Calu3 (cell line): Measurements from ENCODE around the gene GPR62. TPM values are rescaled to one million over a fixed set of nuclear protein-coding genes. Genes with fewer than 3 reads are reported as not detected.
A peak's percentile ranks its signal among the peaks of the same experiment; 100 is the strongest.

Experiments used
- BruUV-seq: library from RNA; stranded (reverse); fragments of 400-500 nt; replicated peaks from 2 replicates; lab custom pipeline; 2021; lab: Mats Ljungman, UMichigan
- CTCF ChIA-PET: fragments of 300-600 bp; sonication (Branson Sonifier 250); formaldehyde crosslinking; loops from one replicate; lab custom pipeline; 2022; ENCODE audit warnings: antibody characterized with exemption; lab: Charles Lee
- DNase-seq: peaks from one replicate; pipeline ENCODE4 v3.0.0; 2022
- H3K27ac Mint-ChIP-seq: one replicate; pipeline ENCODE4 v1.8.0; 2022; ENCODE audit warnings: mixed read lengths; ENCODE audit not compliant: unreplicated experiment
- H3K27me3 Mint-ChIP-seq: one replicate; pipeline ENCODE4 v1.8.0; 2022; ENCODE audit warnings: mixed read lengths; ENCODE audit not compliant: unreplicated experiment
- H3K36me3 Mint-ChIP-seq: one replicate; pipeline ENCODE4 v1.8.0; 2022; ENCODE audit warnings: mild to moderate bottlenecking, moderate library complexity, mixed read lengths; ENCODE audit not compliant: insufficient read depth, unreplicated experiment
- H3K4me1 Mint-ChIP-seq: one replicate; pipeline ENCODE4 v1.8.0; 2022; ENCODE audit warnings: mild to moderate bottlenecking, low read depth, mixed read lengths; ENCODE audit not compliant: unreplicated experiment
- H3K4me3 Mint-ChIP-seq: one replicate; pipeline ENCODE4 v1.8.0; 2022; ENCODE audit warnings: mild to moderate bottlenecking, low read depth, moderate library complexity, mixed read lengths; ENCODE audit not compliant: unreplicated experiment
- H3K9me3 Mint-ChIP-seq: one replicate; pipeline ENCODE4 v1.8.0; 2022; ENCODE audit warnings: low read depth, mixed read lengths; ENCODE audit not compliant: unreplicated experiment
- CTCF ChIP-seq: fragments of 200-600 bp; IDR thresholded peaks from one replicate; pipeline ENCODE4 v1.8.0; 2022; ENCODE audit warnings: antibody characterized with exemption; ENCODE audit not compliant: unreplicated experiment
- intact Hi-C: fragments of 100-400 bp; cut with micrococcal nuclease; formaldehyde crosslinking; loops from one replicate; pipeline ENCODE4 v1.10.0; 2022; ENCODE audit not compliant: unreplicated experiment
- total RNA-seq: library from RNA; stranded (reverse); gene quantifications from 2 replicates; pipeline ENCODE4 v1.2.3, GENCODE V29; 2022

Gene GPR62
- total RNA-seq, 1 experiment from 2014 or later: not detected

- Mint-ChIP-seq H3K4me1 (peaks cover 26% of the 10 kb centered on the region), H3K27me3 (peaks cover under 1% of the 10 kb centered on the region), H3K27ac (no peak overlapping the region), H3K4me3 (no peak overlapping the region), H3K36me3 (peaks cover 46% of the 10 kb centered on the region), H3K9me3 (no peaks in the 10 kb centered on the region)
- no peak for DNase-seq
- CTCF ChIA-PET: no interaction called here
- BruUV-seq: no TSS peak
- intact Hi-C loops: no loop called here
- TF ChIP-seq CTCF: no peak
These were observed 42.0 kb downstream of the GPR62 start for GRCh38 chr3:51997172-51997571.

- CTCF ChIA-PET: interaction anchor here (1.2 kb wide), 1 partner anchor 153 kb away, joined by 3 read pairs; no protein-coding TSS in a partner anchor
These were observed 42.9 kb downstream of the GPR62 start for GRCh38 chr3:51997935-51998596.

GRCh38 chr3:51998774-51999173, 43.6 kb downstream of the GPR62 start:
- TF ChIP-seq CTCF: no peak
- no peak overlapping the region for H3K27ac Mint-ChIP-seq
- H3K4me3 Mint-ChIP-seq: no peak overlapping the region
- peaks cover 26% of the 10 kb centered on the region for H3K4me1 Mint-ChIP-seq
- intact Hi-C loops: no loop called here
- H3K27me3 Mint-ChIP-seq: peaks cover 15% of the 10 kb centered on the region
- H3K36me3 Mint-ChIP-seq: peaks cover 31% of the 10 kb centered on the region
- BruUV-seq: no TSS peak
- no peak for DNase-seq
- CTCF ChIA-PET: interaction anchor here (1.2 kb wide), 1 partner anchor 152 kb away, joined by 3 read pairs; no protein-coding TSS in a partner anchor
- H3K9me3 Mint-ChIP-seq: no peaks in the 10 kb centered on the region

More at GRCh38 chr3:51997935-51998596, 42.9 kb downstream of the GPR62 start:
- H3K27ac Mint-ChIP-seq: peak overlapping the region; percentile 30
- H3K4me3 Mint-ChIP-seq: peak overlapping the region; percentile 22
- H3K27me3 Mint-ChIP-seq: peaks cover 10% of the 10 kb centered on the region
- no peaks in the 10 kb centered on the region for H3K9me3 Mint-ChIP-seq
- H3K36me3 Mint-ChIP-seq: peaks cover 38% of the 10 kb centered on the region
- peaks cover 26% of the 10 kb centered on the region for H3K4me1 Mint-ChIP-seq
- intact Hi-C loops: no loop called here
- BruUV-seq: no TSS peak
- TF ChIP-seq CTCF: no peak
- peak; percentile 54 for DNase-seq

GRCh38 chr3:51999846-52000245, 44.7 kb downstream of the GPR62 start:
- CTCF ChIA-PET: no interaction called here
- H3K27me3 Mint-ChIP-seq: peaks cover 15% of the 10 kb centered on the region
- intact Hi-C loops: loop anchor here (5.0 kb wide), 3 partner anchors 57 to 337 kb away; partner anchors contain the start of gene DUSP7
- DNase-seq: no peak
- H3K4me1 Mint-ChIP-seq: peaks cover 22% of the 10 kb centered on the region
- no peak for TF ChIP-seq CTCF
- no TSS peak for BruUV-seq
- H3K36me3 Mint-ChIP-seq: peaks cover 20% of the 10 kb centered on the region
- no peak overlapping the region for H3K27ac Mint-ChIP-seq
- H3K9me3 Mint-ChIP-seq: no peaks in the 10 kb centered on the region
- H3K4me3 Mint-ChIP-seq: no peak overlapping the region
